Type B pancreatic cell (in vitro differentiated cells): ENCODE data around the gene RHBDL1. TPM values are rescaled to one million over a fixed set of nuclear protein-coding genes. Genes with fewer than 3 reads are reported as not detected.

Experiments
- DNase-seq: peaks from one replicate; pipeline ENCODE4 v3.0.0; 2021; ENCODE audit warnings: mixed read lengths; ENCODE audit not compliant: unreplicated experiment; ENCODE audit errors: extremely low spot score
- H3K27ac Mint-ChIP-seq: 2 replicates; pipeline ENCODE4 v1.8.0; 2021; ENCODE audit warnings: mild to moderate bottlenecking, mixed read lengths
- H3K27me3 Mint-ChIP-seq: 2 replicates; pipeline ENCODE4 v1.8.0; 2021; ENCODE audit warnings: mixed read lengths
- H3K36me3 Mint-ChIP-seq: 2 replicates; pipeline ENCODE4 v1.8.0; 2021; ENCODE audit warnings: mixed read lengths
- H3K4me1 Mint-ChIP-seq: one replicate; pipeline ENCODE4 v1.8.0; 2021; ENCODE audit warnings: mixed read lengths; ENCODE audit not compliant: unreplicated experiment
- H3K4me3 Mint-ChIP-seq: 2 replicates; pipeline ENCODE4 v1.8.0; 2021; ENCODE audit warnings: mild to moderate bottlenecking, mixed read lengths
- H3K9me3 Mint-ChIP-seq: 2 replicates; pipeline ENCODE4 v1.8.0; 2021; ENCODE audit warnings: mixed read lengths
- CTCF ChIP-seq: fragments of 200-600 bp; sonication (generic); conservative IDR thresholded peaks from 2 replicates; pipeline ENCODE4 v1.5.0; 2021; ENCODE audit warnings: antibody characterized with exemption, mild to moderate bottlenecking
- total RNA-seq: library from RNA; stranded (reverse); gene quantifications from 2 replicates; pipeline ENCODE4 v1.2.1, GENCODE V29; 2021; ENCODE audit warnings: low replicate concordance

RHBDL1 gene
- total RNA-seq, 1 donor from 2014 or later = 2.7 TPM

- peak within 1 kb of the TSS; percentile 36 for H3K27ac Mint-ChIP-seq
- peaks cover 16% of the 10 kb centered on the region for H3K4me1 Mint-ChIP-seq
- H3K36me3 Mint-ChIP-seq = no peaks in the 10 kb centered on the region
- H3K9me3 Mint-ChIP-seq = no peaks in the 10 kb centered on the region
- peak within 1 kb of the TSS; percentile 84 for H3K4me3 Mint-ChIP-seq
- no peak for TF ChIP-seq CTCF
- peaks cover 18% of the 10 kb centered on the region for H3K27me3 Mint-ChIP-seq
- DNase-seq = peak; percentile 93
Measured at GRCh38 chr16:714558-715476, 39.3 kb downstream of the RHBDL1 start, which contains the start of gene METRN. METRN (plus strand) TSS chr16:715118; CDS start chr16:715290, 172 bp downstream.

GRCh38 chr16:715477-716199, 40.2 kb downstream of the RHBDL1 start:
- peaks cover 13% of the 10 kb centered on the region for H3K27me3 Mint-ChIP-seq
- peaks cover 16% of the 10 kb centered on the region for H3K4me1 Mint-ChIP-seq
- peak overlapping the region; percentile 36 for H3K27ac Mint-ChIP-seq
- H3K4me3 Mint-ChIP-seq = peak overlapping the region; percentile 84
- peak; percentile 36 for TF ChIP-seq CTCF
- no peak for DNase-seq
- no peaks in the 10 kb centered on the region for H3K9me3 Mint-ChIP-seq
- no peaks in the 10 kb centered on the region for H3K36me3 Mint-ChIP-seq

GRCh38 chr16:716200-716568, 40.7 kb downstream of the RHBDL1 start:
- DNase-seq = no peak
- no peak for TF ChIP-seq CTCF
- H3K27me3 Mint-ChIP-seq = peaks cover 12% of the 10 kb centered on the region
- H3K4me1 Mint-ChIP-seq = peaks cover 16% of the 10 kb centered on the region
- peak overlapping the region; percentile 84 for H3K4me3 Mint-ChIP-seq
- H3K27ac Mint-ChIP-seq = peak overlapping the region; percentile 36
- no peaks in the 10 kb centered on the region for H3K36me3 Mint-ChIP-seq
- no peaks in the 10 kb centered on the region for H3K9me3 Mint-ChIP-seq

- no peaks in the 10 kb centered on the region for H3K36me3 Mint-ChIP-seq
- peaks cover 16% of the 10 kb centered on the region for H3K4me1 Mint-ChIP-seq
- H3K4me3 Mint-ChIP-seq = peak overlapping the region; percentile 84
- no peaks in the 10 kb centered on the region for H3K9me3 Mint-ChIP-seq
- TF ChIP-seq CTCF = no peak
- DNase-seq = no peak
- H3K27ac Mint-ChIP-seq = no peak overlapping the region
- H3K27me3 Mint-ChIP-seq = peaks cover 10% of the 10 kb centered on the region
Measured at GRCh38 chr16:716768-717325, 41.4 kb downstream of the RHBDL1 start.

GRCh38 chr16:717450-718245, 42.2 kb downstream of the RHBDL1 start:
- Mint-ChIP-seq H3K4me1 (peaks cover 14% of the 10 kb centered on the region), H3K9me3 (no peaks in the 10 kb centered on the region), H3K27ac (no peak overlapping the region), H3K27me3 (peaks cover 8% of the 10 kb centered on the region), H3K36me3 (no peaks in the 10 kb centered on the region), H3K4me3 (no peak overlapping the region)
- TF ChIP-seq CTCF = no peak
- no peak for DNase-seq
